ENCODE measurements around the gene OLFM2. TPM values are rescaled to one million over a fixed set of nuclear protein-coding genes. Genes with fewer than 3 reads are reported as not detected.

Gene OLFM2
- polyA plus RNA-seq, 3 donors = 8.7 to 61.4 (median 17.2) TPM

- WGBS, 3 donors = 0 to 1% (median 1%) methylated on average over 77 to 82 of the region's 82 CpGs
- H3K27ac ChIP-seq (ENCODE audit: low read depth, low read length) = peak within 1 kb of the TSS; percentile 90
Measured at GRCh38 chr19:9818734-9819595, 117.3 kb downstream of the OLFM2 start, which contains the start of gene FBXL12. TSS of gene FBXL12 (minus strand) at chr19:9819079. CDS start at chr19:9818813, 266 bp downstream.

GRCh38 chr19:9818175-9818733 is 118.1 kb downstream of the OLFM2 start:
- H3K27ac ChIP-seq (ENCODE audit: low read depth, low read length) = peak overlapping the region; percentile 90
- WGBS, 3 donors = 3 to 4% (median 4%) methylated on average over 37 to 39 of the region's 39 CpGs

GRCh38 chr19:9811139-9811538 is 125.2 kb downstream of the OLFM2 start:
- no peak overlapping the region for H3K27ac ChIP-seq (ENCODE audit: low read depth, low read length)
- WGBS, 3 donors = 97 to 99% (median 98%) methylated on average over 21 of the region's 21 CpGs

- no peak overlapping the region for H3K27ac ChIP-seq (ENCODE audit: low read depth, low read length)
- WGBS, 3 donors = 87 to 92% (median 90%) methylated on average over 11 of the region's 11 CpGs
Measured at GRCh38 chr19:9808855-9809824, 127.2 kb downstream of the OLFM2 start.

- no peak overlapping the region for H3K27ac ChIP-seq (ENCODE audit: low read depth, low read length)
- WGBS, 3 donors = 83 to 100% (median 96%) methylated on average over 3 of the region's 3 CpGs
Measured at GRCh38 chr19:9806803-9807202, 129.5 kb downstream of the OLFM2 start.

Other genes starting within 250 kb of the OLFM2 start
- 10 to 100 TPM in 1 of 3 donors, 1 to 10 TPM in 2; 2.6 to 10.1 (median 4.3) TPM for gene ZNF846, start 167.8 kb downstream of the OLFM2 start, polyA plus RNA-seq
- gene FBXL12, start 117.4 kb downstream of the OLFM2 start, polyA plus RNA-seq = 10 to 100 TPM; 10.2 to 25.7 (median 19.3) TPM
- gene UBL5, start 108.6 kb downstream of the OLFM2 start, polyA plus RNA-seq = 100 to 1,000 TPM; 276 to 718 (median 639) TPM
- gene PIN1, start 101.2 kb downstream of the OLFM2 start, polyA plus RNA-seq = 100 to 1,000 TPM in 1 of 3 donors, 10 to 100 TPM in 2; 49.5 to 118 (median 83.0) TPM
- gene COL5A3, start 74.0 kb upstream of the OLFM2 start, polyA plus RNA-seq = 10 to 100 TPM; 12.9 to 62.2 (median 43.2) TPM
- gene RDH8, start 77.0 kb upstream of the OLFM2 start, polyA plus RNA-seq = under 1 TPM in 1 of 3 donors, not detected in 2; 0.12 TPM
- 10 to 100 TPM; 17.2 to 27.4 (median 22.2) TPM for gene SHFL, start 149.8 kb upstream of the OLFM2 start, polyA plus RNA-seq
- 1 to 10 TPM in 1 of 3 donors, under 1 TPM in 2; 0.22 to 1.0 (median 0.43) TPM for gene ANGPTL6, start 166.2 kb upstream of the OLFM2 start, polyA plus RNA-seq
- gene PPAN, start 169.8 kb upstream of the OLFM2 start, polyA plus RNA-seq = 10 to 100 TPM; 21.7 to 59.1 (median 37.2) TPM
- 10 to 100 TPM in 1 of 3 donors, 1 to 10 TPM in 2; 3.6 to 10.7 (median 4.3) TPM for gene P2RY11, start 175.2 kb upstream of the OLFM2 start, polyA plus RNA-seq
- gene EIF3G, start 183.4 kb upstream of the OLFM2 start, polyA plus RNA-seq = 100 to 1,000 TPM; 193 to 249 (median 243) TPM

All from adipose tissue (tissue), 3 donors.